GM21528 (cell line): ENCODE measurements around the gene CD109.
"Not testable (repeated sequence)": the region's sequence is repeated elsewhere in the genome, so short reads cannot be mapped to it uniquely, and the experiment has no call there.

Source experiments
- ATAC-seq: cut with Tn5 transposase; IDR thresholded peaks from one replicate; pipeline ENCODE4 v1.9.1; 2021; ENCODE audit warnings: mild to moderate bottlenecking, moderate library complexity; ENCODE audit not compliant: unreplicated experiment, low FRiP score

The CD109 gene

GRCh38 chr6:73844696-73845095 is 148.7 kb downstream of the CD109 start:
- not testable (repeated sequence) for ATAC-seq

- ATAC-seq, result not testable (repeated sequence)
These were observed 155.0 kb downstream of the CD109 start for GRCh38 chr6:73851048-73851447.

- ATAC-seq, result no peak
These were observed 159.2 kb downstream of the CD109 start for GRCh38 chr6:73854998-73855718.

- ATAC-seq, result no peak
These were observed 161.4 kb downstream of the CD109 start for GRCh38 chr6:73857341-73857890.

- ATAC-seq, result no peak
These were observed 162.4 kb downstream of the CD109 start for GRCh38 chr6:73858376-73858775.

- no peak for ATAC-seq
These were observed 164.3 kb downstream of the CD109 start for GRCh38 chr6:73860303-73860702.

GRCh38 chr6:73866305-73866704 is 170.3 kb downstream of the CD109 start:
- no peak for ATAC-seq

- no peak for ATAC-seq
These were observed 171.4 kb downstream of the CD109 start for GRCh38 chr6:73867411-73867810.

- ATAC-seq, result no peak
These were observed 174.9 kb downstream of the CD109 start for GRCh38 chr6:73870907-73871306.

- no peak for ATAC-seq
These were observed 177.1 kb downstream of the CD109 start for GRCh38 chr6:73873081-73873480.
